ENCODE results near the gene ZMIZ1.
A peak's percentile ranks its signal among the peaks of the same experiment; 100 is the strongest.

ZMIZ1 gene

DNA sequence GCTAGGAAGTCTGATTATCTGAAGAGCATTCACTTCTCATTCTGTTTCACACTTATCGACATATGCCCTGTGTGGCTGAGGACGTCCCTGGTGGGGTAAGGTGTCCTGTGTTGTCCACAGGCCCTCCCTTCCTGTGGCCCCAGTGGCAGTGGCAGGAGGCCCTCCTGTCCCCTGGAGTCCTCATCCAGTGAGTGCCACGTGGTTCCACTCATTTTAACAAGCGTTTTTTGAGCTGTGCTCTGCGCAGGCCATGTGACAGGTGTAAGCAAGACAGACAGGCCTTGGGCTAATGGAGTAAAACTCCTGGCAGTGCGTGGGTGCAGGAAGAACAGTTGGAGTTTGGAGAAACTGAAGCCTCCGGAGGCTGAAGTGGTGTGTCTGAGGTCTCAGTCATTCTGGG, 239.2 kb downstream of the ZMIZ1 start:
- no peak for DNase-seq (ENCODE audit: low read depth in 3 of 3)

DNA sequence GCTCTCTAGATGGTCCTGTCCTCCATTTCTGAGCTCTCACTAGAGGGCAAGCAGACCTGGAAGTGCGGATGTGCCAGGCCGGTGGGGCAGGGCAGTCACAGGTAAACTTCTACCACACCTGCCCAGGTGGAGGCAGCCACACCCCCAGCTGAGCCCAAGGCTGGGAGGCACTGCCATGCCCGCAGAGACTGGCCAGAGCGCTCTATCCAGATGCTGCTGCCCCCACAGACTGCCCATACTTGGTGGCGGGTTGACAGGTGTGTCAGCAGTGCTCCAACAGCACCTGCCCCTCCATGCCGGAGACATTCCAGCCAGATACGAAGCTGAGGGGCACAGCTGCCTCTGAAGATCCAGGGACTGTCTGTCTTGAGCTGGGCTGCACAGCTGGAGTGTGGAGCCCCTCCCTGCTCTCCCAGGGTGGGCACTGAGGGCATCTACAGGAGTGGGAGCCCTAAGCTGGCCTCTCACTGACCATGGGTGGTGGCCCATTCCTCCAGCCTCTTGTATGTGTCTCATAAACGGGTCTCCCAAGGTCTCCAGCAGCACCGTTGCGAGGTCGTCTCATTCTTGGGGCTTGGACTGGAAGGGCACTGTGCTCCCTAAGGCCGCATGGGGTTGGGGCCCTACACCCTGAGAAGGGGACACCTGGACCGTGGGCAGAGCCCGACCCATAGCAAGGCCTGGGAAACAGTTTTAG, 240.4 kb downstream of the ZMIZ1 start:
- DNase-seq (ENCODE audit: low read depth in 3 of 3) = no peak

DNA sequence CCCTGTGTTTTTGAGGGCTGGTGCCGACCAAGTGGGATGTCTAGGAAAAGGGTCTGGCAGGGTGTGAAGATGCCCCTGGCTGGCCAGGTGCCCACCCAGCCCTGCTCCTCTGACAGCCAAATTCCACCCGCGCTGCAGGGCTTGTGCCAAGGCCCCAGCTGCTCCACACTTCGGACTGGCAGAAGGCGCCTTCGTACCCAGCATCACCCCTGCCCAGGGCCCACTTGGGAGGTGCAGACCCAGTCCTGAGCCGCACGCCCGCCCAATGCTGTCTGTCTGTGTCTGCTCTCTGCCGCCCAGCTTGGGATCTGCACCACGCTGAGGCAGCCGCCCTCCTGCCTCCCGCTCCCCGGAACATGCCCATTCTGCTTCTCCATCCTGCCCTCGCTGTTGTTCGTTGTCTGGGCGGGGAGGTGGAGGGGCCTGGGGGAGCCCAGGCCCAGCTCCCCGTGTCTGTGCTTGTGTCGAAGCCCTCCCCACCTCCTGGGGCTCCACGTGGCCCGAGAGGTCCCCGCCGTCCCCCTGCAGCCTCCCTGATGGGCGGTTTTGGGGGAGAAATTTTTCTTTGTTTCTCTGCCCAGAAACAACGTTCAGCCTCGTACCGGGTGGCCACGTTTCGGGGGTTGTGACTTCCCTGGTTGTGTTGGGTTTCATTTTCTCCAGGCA, 241.6 kb downstream of the ZMIZ1 start:
- DNase-seq (ENCODE audit: low read depth in 3 of 3) = no peak

DNA sequence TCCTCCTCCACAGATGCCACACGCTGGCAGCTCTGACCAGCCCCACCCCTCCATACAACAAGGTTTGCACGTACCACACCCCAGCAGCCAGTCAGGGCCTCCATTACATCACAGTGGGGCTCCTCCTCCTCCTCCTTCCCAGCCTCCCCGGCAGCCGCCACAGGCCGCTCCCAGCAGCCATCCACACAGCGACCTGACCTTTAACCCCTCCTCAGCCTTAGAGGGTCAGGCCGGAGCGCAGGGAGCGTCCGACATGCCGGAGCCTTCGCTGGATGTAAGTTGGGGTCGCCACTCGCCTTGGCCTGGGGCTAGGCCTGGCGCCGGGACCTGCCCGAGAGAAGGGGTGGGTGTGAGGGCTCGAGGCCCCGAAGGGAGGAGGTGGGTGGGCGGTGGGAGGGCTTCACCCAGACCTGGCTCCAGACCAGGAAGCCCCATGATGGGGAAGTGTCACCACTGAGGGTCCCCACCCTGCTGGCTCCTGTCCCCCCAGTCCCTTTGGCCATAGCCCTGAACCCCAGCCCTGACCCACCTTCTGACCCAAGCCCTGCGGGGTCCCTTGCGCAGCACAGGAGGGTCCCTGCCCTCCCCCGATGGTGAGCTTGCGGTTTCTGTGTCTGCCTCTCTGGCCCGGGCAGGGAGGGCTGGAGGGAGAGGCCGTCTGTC, 242.3 kb downstream of the ZMIZ1 start:
- DNase-seq (ENCODE audit: low read depth in 3 of 3) = no peak

DNA sequence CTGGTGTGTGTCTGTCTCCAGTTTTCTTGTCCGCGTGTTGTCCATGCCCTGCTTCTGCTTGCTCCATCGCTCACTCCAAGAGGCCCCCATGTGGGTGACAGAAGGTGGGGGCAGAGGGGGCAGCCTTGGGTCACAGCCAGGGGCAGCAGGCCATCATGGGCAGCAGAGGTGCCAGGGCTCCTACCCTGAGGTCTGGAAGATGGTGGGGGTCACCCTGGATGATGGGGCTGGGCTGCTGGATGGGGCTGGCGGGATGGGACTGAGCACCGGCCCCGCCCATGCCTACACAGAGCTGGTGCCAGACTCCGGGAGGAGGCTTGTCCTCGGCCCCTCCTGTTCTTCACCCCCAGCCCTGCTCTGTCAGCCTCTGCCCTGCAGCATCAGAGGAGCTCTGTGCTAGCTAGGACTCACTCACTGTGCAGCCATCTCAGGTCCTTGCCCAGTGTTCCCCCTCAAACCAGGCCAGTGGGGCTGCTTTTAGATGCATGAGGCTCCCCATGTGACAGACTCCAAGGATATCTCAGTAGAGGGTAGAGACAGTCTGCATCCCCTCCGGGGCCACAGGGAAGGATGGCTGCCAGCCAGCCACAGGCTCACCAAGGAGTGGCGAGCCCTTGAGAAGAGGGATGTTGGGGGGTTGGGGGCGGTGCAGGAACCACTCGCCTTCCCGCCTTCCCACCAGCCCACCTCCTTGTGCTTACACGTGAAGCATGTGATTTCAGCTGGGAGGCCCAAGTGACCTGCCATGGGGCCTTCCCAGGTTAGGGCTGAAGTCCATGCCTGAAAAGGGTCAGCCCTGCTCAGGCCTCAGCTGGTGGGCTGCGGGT, 243.0 kb downstream of the ZMIZ1 start:
- DNase-seq (ENCODE audit: low read depth in 3 of 3) = no peak

DNA sequence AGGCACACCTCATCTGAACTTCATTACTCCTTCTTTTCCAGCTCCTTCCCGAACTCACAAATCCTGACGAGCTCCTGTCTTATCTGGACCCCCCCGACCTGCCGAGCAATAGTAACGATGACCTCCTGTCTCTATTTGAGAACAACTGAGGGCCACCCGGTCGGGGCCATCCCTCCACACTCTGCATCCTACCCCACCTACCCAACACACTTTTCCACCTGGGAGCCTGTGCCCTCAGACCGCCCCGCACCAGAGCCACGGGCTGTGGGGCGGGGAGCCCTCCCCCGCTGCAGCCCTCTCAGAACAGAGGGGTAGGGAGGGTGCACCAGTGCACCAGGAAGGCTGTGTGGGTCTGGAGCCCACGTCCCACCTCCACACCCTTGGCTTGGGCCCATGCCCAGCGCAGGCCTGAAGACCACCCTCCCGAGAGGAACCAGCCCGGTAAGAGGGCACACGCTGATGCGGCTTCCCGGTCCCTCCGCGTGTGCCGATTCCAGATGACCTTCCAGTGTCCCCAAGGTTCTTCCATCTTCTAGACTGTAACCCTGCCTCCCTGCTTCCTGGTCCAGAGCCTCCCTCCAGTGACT, 243.9 kb downstream of the ZMIZ1 start:
- DNase-seq (ENCODE audit: low read depth in 3 of 3) = no peak

DNA sequence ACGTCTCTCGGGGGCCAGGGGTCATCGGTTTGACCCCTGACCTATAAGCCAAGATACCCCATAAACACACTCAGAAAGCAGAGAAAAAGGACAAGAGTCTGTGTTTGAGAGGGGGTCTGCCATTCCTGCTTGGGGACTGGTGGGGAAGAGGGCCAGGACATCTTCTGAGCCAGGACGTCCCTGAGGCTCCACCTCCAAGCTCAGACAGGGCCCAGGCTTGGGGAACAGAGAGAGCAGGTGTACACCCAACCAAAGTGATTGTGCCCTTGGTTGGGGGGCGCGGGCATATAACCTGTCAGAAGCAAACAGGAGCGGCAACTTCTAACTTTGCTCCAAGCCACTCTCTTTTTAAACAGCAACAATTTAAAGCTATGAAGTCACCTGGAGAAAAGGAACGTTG, 244.6 kb downstream of the ZMIZ1 start:
- DNase-seq (ENCODE audit: low read depth in 3 of 3) = no peak

DNA sequence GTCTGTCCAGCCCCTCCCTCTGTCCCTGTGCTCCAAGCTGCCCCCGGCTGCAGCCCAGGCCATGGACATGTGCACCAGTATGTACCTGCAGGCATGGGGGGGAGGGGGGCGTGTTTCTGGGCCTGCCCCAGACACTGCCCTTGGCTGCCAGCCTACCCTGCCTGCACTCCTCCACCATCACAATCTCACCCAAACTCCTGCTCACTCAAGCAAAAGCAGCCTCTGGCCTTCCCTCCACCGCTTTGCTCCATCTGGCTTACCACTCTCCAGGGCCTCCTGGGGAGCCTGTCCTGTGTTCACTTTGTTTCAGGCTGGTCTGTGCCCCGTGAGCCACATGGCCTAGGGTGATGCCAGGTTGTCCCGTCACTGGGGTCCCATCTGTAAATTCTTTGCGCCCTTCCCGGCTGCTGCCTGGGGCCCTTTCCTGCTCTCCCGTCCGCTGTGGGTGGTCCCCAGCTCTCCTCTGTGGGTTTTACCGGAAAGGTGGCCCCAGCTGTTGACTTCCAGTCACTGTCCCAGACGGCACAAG, 245.2 kb downstream of the ZMIZ1 start:
- DNase-seq (ENCODE audit: low read depth in 3 of 3) = no peak

DNA sequence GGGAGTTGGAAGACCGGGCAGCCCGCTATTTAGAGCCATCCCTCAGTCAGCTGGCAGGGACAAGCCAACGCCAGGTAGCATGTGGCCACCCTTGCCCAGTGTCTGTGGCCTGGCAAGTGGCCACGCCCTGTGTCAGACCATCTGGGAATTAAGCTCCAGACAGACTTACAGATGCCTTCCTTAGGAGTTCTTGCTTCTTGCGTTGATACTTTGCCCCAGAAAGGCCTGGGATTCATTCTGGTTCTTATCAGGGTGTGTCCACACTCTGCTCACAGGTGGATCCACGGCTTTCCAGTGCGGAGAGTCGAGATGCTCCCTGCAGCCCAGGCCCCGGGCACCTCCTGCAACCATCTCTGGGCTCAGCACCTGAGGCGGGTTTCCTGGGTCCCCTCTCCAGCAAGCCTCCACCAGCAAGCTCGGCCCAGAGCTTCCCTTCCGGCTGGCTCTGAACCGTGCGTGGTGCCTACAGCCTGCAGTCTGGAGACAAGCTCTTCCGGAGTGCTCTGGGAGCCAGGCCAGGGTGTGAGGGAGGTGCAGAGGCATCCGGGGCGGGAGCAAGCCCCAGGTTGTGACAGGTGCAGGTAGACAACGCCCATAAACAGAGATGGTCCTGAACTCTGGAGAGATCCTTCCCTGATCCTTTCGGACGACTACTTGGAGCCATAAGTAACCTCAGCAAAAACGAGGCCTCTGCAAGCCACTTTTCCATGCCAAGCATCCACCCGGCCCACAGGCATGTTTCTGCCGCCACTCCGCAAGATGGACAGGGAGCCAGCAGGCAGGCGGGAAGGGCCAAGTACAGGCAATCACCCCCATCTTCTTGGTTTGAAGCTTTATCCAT, 246.2 kb downstream of the ZMIZ1 start:
- no peak for DNase-seq (ENCODE audit: low read depth in 3 of 3)

DNA sequence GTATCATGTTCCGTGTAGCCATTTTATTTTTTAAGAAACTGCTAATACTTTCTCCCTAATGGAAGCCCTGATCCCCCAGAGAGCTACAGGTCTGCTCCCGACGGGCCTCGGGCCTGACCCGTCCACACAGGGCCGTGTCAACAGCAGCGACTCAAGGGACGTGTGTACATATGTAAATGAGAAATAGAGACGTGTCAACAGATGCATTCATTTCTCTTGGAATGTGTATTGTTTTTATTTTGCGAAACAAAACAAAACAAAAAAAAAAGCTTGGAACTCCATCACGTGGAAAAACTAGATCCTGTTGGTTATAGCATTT, 246.8 kb downstream of the ZMIZ1 start:
- DNase-seq (ENCODE audit: low read depth in 3 of 3) = no peak

DNA sequence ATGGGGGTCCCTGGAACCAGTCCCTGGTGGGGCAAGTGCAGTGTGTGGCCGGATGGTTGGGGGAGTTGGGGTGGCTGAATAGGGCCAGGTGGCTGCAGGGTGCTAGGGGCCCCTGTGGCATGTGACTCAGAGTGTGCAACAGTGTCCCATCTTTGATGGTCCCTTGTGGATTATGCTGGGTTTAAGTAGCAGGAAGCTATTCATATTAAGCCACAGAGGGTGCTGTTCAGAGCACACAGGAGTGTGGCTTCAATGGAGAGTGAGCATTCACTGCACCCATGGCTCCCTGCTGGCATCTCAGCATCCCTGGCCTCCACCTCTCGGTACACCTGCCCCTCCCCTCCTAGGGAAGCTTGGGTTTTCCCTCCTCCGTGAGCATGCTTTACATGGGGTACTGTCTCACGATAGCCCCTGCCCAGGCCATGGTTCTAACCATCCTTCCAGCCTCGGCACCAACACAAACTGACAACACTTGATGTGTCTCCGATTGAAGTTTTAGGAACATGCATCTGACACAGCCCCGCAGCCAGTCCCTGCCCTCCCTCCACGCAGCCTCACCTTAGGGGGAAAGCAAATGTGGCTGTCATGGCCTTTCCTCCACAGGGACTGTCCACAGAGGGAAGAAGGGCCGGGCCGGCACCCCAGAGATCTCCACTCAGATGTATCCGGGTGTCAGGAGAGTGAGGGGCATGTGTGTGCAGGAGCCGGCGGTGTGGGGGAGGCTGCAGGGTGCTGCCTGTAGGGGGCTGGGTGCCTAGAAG, 248.1 kb downstream of the ZMIZ1 start:
- DNase-seq (ENCODE audit: low read depth in 3 of 3) = no peak

DNA sequence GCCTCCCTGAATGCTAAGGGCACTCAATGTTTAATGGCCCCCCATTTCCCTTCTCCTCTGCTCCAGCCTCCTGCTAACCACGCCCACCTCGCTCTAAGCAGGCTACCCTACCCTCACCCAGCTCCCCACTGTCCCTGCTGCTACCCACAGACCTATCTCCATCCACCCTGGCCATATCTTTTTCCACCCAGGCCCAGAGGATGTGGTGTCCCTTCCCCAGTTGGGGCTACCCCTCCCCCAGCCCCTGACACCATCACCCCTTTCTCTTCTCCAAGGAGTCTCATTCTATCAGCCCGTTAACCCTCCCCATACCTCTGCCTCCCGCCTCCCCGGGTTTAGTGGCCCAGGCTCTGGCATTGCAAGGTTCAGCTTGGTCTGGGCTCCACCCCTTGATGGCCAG, 249.6 kb downstream of the ZMIZ1 start:
- no peak for DNase-seq (ENCODE audit: low read depth in 3 of 3)

DNA sequence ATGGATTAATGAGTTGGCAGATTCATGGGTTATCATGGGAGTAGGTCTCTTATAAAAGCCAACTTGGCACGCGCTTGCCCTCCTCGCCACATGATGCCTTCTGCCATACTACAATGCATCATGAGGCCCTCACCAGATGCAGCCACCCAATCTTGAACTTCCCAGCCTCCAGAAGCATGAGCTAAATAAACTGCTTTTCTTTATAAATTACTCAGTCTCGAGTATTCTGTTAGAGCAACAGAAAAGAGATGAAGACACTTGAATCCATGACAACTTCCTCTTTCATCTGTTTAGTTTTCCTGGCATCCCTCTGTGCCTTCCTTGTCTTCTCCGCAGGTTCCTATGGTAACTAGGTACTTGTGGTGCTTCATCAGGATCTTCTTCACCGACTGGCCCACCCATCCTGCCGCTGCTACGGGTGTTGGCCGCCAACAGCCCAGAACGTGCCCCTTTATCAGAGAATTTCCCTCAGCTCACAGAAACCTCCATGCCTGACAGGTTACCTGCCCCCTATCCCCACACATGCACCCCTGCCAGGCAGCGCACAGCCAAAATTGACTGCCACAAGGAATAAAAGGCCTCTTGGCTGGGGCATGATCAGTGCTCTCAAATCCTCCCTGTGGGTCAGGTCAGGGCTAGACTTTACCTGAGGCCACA, 250.5 kb downstream of the ZMIZ1 start:
- no peak for DNase-seq (ENCODE audit: low read depth in 3 of 3)

DNA sequence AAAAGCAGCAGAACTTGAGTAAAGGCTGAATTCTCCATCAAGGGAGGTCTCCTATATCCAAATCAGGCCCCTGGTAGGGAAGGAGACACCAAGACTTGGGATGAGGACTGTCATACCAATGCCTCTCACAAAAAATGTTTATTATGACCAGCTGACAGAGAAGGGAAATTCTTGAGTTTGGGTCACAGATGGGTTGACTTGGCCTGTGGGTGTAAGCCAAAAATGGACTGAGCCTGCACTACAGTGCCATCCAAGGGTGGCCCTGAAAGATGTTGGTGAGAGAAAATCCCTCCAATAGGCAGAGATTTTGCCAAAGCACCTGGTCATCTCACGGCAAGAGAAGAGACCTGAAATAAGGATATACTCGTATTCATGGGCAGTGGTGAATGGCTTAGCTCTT, 251.6 kb downstream of the ZMIZ1 start:
- DNase-seq (ENCODE audit: low read depth in 3 of 3) = no peak

DNA sequence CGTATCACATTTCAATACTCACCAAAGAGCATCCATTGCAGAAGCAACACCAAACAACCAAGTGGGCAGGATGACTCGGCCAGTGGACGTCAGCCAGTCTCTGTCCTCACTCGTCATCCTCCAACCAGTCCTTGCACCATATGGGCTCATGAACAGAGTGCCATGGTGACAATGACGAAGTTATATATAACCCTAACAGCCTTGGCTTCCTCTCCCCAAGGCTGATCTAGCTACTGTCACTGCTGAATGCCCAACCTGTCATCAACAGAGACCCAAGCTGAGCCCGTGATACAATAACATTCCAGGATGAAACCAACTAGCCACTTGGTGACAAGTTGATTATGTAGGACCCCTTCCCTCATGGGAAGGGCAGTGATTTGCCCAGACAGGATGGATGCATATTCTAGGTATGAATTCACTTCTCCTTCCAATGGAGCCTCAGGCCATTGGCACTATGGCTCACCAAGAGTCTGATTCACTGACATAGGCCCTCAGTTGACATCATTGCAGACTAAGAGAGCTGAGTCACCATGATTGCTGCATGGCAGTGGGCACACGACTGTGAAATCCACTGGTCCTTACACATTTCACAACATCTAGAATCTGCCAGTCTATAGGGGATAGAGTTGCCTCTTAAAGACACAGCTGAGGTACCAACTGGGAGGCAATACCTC, 252.2 kb downstream of the ZMIZ1 start:
- peak in 1 of 3 experiments; percentile 24 for DNase-seq (ENCODE audit: low read depth in 3 of 3)

DNA sequence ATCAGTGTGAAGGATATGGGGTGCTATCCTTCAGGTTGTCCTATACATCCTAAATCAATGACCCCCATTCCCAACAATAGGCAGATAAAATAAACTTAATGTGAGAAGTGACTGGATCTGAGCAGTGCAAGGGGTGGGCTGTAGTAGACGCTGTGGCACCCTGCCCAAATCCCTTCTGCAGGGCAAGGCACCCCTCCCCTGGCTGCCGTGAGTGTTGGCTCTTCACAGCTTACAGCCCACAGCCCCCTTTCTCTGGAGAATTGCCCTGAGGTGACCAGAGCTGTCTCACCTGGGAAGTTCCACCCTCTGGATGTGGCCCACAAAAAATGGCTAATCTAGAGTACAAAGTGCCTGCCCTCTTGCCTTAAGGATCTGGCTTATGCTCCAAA, 252.7 kb downstream of the ZMIZ1 start:
- DNase-seq (ENCODE audit: low read depth in 3 of 3) = no peak

DNA sequence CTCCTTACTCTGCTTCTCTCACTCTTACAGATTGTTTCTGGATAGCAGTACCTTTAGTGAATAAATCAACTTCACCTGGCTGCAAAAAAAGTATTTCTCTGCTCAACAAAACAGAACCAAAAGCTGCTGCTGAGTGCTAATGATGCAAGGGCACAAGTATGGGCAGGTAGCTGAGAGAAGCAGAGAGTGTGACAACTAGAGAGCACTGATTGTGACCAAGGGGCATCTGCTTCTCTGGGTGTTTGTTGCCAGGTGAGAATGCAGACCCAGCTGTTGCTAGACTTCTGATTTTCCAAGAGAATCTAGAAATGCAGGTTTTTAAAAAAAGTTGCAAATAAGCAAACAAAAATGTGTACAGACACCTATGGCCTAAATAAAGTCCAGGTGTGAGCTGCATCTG, 253.2 kb downstream of the ZMIZ1 start:
- DNase-seq (ENCODE audit: low read depth in 3 of 3) = no peak

DNA sequence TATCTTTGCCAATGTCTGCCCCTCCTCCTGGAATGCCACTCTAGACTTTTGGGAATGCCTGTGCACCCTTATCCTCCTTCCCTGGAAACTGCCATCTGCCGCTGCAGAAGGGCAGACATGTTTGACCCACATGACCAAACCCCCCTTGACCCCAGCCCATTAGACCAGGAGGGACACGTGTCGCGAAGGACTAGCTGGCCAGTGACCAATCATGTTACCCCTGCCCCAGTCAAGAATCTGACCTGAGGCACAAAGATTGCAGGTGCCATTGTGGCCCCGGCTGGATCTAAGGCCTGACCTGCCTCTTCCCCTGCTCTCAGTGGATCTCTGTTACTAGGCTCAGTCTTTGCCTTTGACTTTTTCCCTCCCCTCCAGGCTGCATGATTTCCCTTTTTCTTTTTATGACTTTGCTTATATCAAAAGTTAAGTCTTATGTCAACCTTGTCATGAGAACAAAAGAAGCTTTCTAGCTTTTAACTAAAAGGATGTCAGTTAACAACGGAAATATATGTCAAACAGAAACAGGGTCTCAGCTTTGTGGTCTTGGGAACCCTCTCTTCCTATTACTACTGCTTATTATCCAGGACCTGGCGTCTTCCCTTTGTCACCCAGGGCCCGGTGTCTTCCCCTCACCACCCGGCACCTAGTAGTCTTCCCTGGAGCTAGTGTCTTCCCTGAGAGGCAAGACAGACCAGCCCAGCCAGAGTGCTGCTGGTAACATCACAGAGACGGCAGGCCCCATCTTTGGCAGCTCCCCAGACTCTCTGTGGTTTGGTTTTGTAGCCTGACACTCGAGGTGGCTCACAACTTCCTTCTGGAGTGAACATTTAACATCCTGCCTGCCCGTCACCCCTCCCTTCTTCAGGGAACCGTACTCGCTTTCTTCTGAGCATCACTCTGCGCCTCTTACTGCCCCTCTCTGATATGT, 254.1 kb downstream of the ZMIZ1 start:
- peak; percentile 53 to 78 (median 61) for DNase-seq (ENCODE audit: low read depth in 3 of 3)

Measured in stimulated activated CD4-positive, alpha-beta T cell treated with anti-CD3 and anti-CD28 coated beads, TNF-alpha, amount 100 ng/mL, for 24 hours (primary cell).